ENCODE data around the gene FBXW12. TPM values are rescaled to one million over a fixed set of nuclear protein-coding genes. Genes with fewer than 3 reads are reported as not detected.

Gene FBXW12
- total RNA-seq, 1 experiment from 2014 or later = 0.68 TPM

Other genes with a start within 250 kb of the FBXW12 start
- 42.5 and 45.4 TPM in 2 replicates for gene CDC25A, start 183.8 kb upstream of the FBXW12 start, total RNA-seq (2014; rRNA removed; shearing (Covaris generic))
- gene CAMP, start 148.7 kb upstream of the FBXW12 start, total RNA-seq (2014; rRNA removed; shearing (Covaris generic)) = not detected in 2 replicates
- 8.1 and 14.8 TPM in 2 replicates for gene ZNF589, start 131.1 kb upstream of the FBXW12 start, total RNA-seq (2014; rRNA removed; shearing (Covaris generic))
- 6.1 and 15.9 TPM in 2 replicates for gene NME6, start 70.9 kb upstream of the FBXW12 start, total RNA-seq (2014; rRNA removed; shearing (Covaris generic))
- gene SPINK8, start 38.6 kb upstream of the FBXW12 start, total RNA-seq (2014; rRNA removed; shearing (Covaris generic)) = not detected in 2 replicates
- 10.7 and 23.5 TPM in 2 replicates for gene PLXNB1, start 57.9 kb downstream of the FBXW12 start, total RNA-seq (2014; rRNA removed; shearing (Covaris generic))
- 21.3 and 30.0 TPM in 2 replicates for gene CCDC51, start 67.9 kb downstream of the FBXW12 start, total RNA-seq (2014; rRNA removed; shearing (Covaris generic))
- gene TMA7, start 68.0 kb downstream of the FBXW12 start, total RNA-seq (2014; rRNA removed; shearing (Covaris generic)) = 770 and 948 TPM in 2 replicates
- gene ATRIP, start 74.5 kb downstream of the FBXW12 start, total RNA-seq (2014; rRNA removed; shearing (Covaris generic)) = 10.8 and 12.6 TPM in 2 replicates
- gene SHISA5, start 132.0 kb downstream of the FBXW12 start, total RNA-seq (2014; rRNA removed; shearing (Covaris generic)) = 115 and 124 TPM in 2 replicates
- 9.7 and 18.8 TPM in 2 replicates for gene PFKFB4, start 184.6 kb downstream of the FBXW12 start, total RNA-seq (2014; rRNA removed; shearing (Covaris generic))
- not detected in 2 replicates for gene UCN2, start 191.6 kb downstream of the FBXW12 start, total RNA-seq (2014; rRNA removed; shearing (Covaris generic))
- 0.12 and 0.34 TPM in 2 replicates for gene COL7A1, start 223.1 kb downstream of the FBXW12 start, total RNA-seq (2014; rRNA removed; shearing (Covaris generic))
- gene UQCRC1, start 237.4 kb downstream of the FBXW12 start, total RNA-seq (2014; rRNA removed; shearing (Covaris generic)) = 474 and 540 TPM in 2 replicates
- gene TMEM89, start 249.6 kb downstream of the FBXW12 start, total RNA-seq (2014; rRNA removed; shearing (Covaris generic)) = not detected in 2 replicates